H1 (cell line): Measurements from ENCODE around the gene SCO1. TPM values are rescaled to one million over a fixed set of nuclear protein-coding genes. Genes with fewer than 3 reads are reported as not detected.

Experiments used
- EGR1 ChIP-seq: IDR thresholded peaks from 2 replicates; pipeline ENCODE4 v1.6.1; 2011; ENCODE audit warnings: low read depth, low read length, borderline replicate concordance
- HDAC6 ChIP-seq: IDR thresholded peaks from one replicate; pipeline ENCODE4 v1.7.1; 2012; ENCODE audit warnings: low read depth, mild to moderate bottlenecking, inconsistent platforms, low read length, moderate library complexity
- KDM1A ChIP-seq: fragments of 200-600, 300-600 bp; sonication (generic); IDR thresholded peaks from 2 replicates; pipeline ENCODE4 v1.7.1; 2016; ENCODE audit warnings: mild to moderate bottlenecking, low read length, borderline replicate concordance
- KDM4A ChIP-seq: IDR thresholded peaks from one replicate; pipeline ENCODE4 v1.7.1; 2012; ENCODE audit warnings: low read depth, mild to moderate bottlenecking, moderate library complexity, low read length, inconsistent platforms; ENCODE audit not compliant: severe bottlenecking
- POLR2AphosphoS5 ChIP-seq: IDR thresholded peaks from 2 replicates; pipeline ENCODE4 v1.6.1; 2011; ENCODE audit warnings: low read depth, low read length
- POU5F1 ChIP-seq: IDR thresholded peaks from 2 replicates; pipeline ENCODE4 v1.6.1; 2011; ENCODE audit warnings: low read depth, mild to moderate bottlenecking, low read length, moderate library complexity
- SIN3A ChIP-seq, 2 experiments: IDR thresholded peaks in 1 of 2; conservative IDR thresholded peaks in 1 of 2; 2 replicates each; pipeline ENCODE4 v1.6.1; 2011 to 2012; ENCODE audit warnings: low read length in 2 of 2, improper control_type of control experiment in 1 of 2, low read depth in 1 of 2, mild to moderate bottlenecking in 1 of 2
- SP2 ChIP-seq: IDR thresholded peaks from 2 replicates; pipeline ENCODE4 v1.6.1; 2012; ENCODE audit warnings: mild to moderate bottlenecking, low read length, inconsistent platforms
- polyA plus RNA-seq, 7 experiments: library from polyadenylated mRNA; depleted of rRNA in 3 of 7; stranded (reverse) in 5 of 7; unstranded in 2 of 7; fragments of >200 nt in 5 of 7; fragments of 200-250 nt in 2 of 7; gene quantifications; 1 replicate in 5 of 7; 2 replicates in 1 of 7; 4 replicates in 1 of 7; pipeline versions ENCODE4 v1.2.1 to v1.2.3, GENCODE V29; 2011 to 2013; ENCODE audit warnings: missing spikeins in 2 of 7, mixed read lengths in 2 of 7
- total RNA-seq: library from RNA; stranded (reverse); fragmentation: NEBNext Ultra II Directional; extraction: Animal tissue kit (Norgen Biotek cat#: 25700); gene quantifications from 2 replicates; pipeline ENCODE4 v1.2.1, GENCODE V29; 2021
- TF ChIP-seq, protein P1 (sequence below): fragments of 300-600 bp; sonication (generic); IDR thresholded peaks from 2 replicates; pipeline ENCODE4 v1.7.1; 2012; ENCODE audit warnings: low read length, moderate library complexity, mild to moderate bottlenecking, inconsistent platforms; ENCODE audit not compliant: insufficient replicate concordance

Gene SCO1
- total and polyA plus RNA-seq, 2 of the 8 experiments (the other 6 are each of a cell fraction or from before 2014, with no cell fraction given), result 18.7 to 61.8 TPM

DNA sequence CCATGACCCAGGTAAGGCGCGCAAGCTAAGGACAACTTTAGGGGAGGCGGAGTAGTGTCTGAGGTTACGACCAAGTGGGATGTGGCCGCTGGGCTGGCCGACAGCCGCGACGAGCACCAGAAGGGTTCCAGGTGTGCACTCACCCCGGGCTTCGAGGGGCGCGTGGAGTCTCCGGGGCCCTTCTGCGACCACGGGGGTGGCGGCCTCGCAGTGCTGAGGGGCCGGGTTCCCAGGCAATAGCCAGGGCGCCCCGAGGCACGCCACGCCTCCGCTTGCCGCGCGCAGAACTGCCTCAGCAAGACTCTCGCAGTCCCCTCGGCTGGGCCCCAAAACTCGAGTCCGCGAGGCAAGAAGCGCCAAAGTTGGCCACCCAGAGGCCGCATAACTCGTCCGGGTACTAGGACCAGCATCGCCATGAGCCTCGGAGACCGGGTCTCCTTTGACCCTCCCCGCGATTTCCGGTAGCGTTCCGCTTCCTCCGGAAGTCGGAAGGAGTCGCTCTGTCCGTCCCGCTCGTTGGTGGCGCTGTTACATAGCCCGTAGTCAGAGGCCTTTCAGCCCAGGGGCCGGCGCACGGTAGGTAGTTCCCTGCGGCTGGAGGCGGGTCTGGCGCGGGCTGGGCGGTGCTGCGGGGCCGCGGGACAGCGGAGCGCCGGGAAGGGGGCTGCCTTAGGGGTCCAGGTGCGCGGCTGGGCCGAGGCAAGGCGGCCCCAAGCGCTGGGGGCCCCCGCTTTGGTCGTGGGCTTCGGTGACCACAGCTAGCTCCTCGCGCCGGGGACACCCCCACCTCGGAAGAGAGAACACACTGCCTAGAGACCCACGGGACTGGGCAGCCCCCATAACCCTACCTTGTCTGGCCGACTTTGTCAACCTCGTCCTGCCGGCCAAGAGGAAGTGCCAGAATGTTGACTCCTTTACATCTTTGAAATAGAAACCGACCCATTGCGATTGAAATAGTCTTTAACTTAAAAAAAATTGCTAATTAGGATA is at the start of gene SCO1, which contains the start of gene ADPRM (continued):
- TF ChIP-seq, protein P1, sequence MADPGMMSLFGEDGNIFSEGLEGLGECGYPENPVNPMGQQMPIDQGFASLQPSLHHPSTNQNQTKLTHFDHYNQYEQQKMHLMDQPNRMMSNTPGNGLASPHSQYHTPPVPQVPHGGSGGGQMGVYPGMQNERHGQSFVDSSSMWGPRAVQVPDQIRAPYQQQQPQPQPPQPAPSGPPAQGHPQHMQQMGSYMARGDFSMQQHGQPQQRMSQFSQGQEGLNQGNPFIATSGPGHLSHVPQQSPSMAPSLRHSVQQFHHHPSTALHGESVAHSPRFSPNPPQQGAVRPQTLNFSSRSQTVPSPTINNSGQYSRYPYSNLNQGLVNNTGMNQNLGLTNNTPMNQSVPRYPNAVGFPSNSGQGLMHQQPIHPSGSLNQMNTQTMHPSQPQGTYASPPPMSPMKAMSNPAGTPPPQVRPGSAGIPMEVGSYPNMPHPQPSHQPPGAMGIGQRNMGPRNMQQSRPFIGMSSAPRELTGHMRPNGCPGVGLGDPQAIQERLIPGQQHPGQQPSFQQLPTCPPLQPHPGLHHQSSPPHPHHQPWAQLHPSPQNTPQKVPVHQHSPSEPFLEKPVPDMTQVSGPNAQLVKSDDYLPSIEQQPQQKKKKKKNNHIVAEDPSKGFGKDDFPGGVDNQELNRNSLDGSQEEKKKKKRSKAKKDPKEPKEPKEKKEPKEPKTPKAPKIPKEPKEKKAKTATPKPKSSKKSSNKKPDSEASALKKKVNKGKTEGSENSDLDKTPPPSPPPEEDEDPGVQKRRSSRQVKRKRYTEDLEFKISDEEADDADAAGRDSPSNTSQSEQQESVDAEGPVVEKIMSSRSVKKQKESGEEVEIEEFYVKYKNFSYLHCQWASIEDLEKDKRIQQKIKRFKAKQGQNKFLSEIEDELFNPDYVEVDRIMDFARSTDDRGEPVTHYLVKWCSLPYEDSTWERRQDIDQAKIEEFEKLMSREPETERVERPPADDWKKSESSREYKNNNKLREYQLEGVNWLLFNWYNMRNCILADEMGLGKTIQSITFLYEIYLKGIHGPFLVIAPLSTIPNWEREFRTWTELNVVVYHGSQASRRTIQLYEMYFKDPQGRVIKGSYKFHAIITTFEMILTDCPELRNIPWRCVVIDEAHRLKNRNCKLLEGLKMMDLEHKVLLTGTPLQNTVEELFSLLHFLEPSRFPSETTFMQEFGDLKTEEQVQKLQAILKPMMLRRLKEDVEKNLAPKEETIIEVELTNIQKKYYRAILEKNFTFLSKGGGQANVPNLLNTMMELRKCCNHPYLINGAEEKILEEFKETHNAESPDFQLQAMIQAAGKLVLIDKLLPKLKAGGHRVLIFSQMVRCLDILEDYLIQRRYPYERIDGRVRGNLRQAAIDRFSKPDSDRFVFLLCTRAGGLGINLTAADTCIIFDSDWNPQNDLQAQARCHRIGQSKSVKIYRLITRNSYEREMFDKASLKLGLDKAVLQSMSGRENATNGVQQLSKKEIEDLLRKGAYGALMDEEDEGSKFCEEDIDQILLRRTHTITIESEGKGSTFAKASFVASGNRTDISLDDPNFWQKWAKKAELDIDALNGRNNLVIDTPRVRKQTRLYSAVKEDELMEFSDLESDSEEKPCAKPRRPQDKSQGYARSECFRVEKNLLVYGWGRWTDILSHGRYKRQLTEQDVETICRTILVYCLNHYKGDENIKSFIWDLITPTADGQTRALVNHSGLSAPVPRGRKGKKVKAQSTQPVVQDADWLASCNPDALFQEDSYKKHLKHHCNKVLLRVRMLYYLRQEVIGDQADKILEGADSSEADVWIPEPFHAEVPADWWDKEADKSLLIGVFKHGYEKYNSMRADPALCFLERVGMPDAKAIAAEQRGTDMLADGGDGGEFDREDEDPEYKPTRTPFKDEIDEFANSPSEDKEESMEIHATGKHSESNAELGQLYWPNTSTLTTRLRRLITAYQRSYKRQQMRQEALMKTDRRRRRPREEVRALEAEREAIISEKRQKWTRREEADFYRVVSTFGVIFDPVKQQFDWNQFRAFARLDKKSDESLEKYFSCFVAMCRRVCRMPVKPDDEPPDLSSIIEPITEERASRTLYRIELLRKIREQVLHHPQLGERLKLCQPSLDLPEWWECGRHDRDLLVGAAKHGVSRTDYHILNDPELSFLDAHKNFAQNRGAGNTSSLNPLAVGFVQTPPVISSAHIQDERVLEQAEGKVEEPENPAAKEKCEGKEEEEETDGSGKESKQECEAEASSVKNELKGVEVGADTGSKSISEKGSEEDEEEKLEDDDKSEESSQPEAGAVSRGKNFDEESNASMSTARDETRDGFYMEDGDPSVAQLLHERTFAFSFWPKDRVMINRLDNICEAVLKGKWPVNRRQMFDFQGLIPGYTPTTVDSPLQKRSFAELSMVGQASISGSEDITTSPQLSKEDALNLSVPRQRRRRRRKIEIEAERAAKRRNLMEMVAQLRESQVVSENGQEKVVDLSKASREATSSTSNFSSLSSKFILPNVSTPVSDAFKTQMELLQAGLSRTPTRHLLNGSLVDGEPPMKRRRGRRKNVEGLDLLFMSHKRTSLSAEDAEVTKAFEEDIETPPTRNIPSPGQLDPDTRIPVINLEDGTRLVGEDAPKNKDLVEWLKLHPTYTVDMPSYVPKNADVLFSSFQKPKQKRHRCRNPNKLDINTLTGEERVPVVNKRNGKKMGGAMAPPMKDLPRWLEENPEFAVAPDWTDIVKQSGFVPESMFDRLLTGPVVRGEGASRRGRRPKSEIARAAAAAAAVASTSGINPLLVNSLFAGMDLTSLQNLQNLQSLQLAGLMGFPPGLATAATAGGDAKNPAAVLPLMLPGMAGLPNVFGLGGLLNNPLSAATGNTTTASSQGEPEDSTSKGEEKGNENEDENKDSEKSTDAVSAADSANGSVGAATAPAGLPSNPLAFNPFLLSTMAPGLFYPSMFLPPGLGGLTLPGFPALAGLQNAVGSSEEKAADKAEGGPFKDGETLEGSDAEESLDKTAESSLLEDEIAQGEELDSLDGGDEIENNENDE, result no peak
- TF ChIP-seq EGR1 (peak; percentile 62; the same call in 1 of the 2 replicates), KDM1A (no peak), POLR2AphosphoS5 (peak; percentile 91), POU5F1 (no peak), SIN3A (conservative IDR thresholded peaks at IDR 0.05 in 1 of 2, IDR thresholded peaks at IDR 0.05 in 1 of 2; ENCODE audit: low read depth in 1 of 2, low read length in 2 of 2) (peak in 1 of 2 experiments; percentile 78; a peak in 2 of 4 replicates), HDAC6 (no peak), KDM4A (peak; percentile 83), SP2 (peak; percentile 39; the same call in 1 of the 2 replicates)
